GM12878 (cell line): ENCODE data around the gene SLC5A10. TPM values are rescaled to one million over a fixed set of nuclear protein-coding genes. Genes with fewer than 3 reads are reported as not detected.

Source experiments
- ATAC-seq: fragments of 200-7000 bp; cut with Tn5 transposase; 3 replicates; pipeline ENCODE4 v1.9.1; 2020; ENCODE audit warnings: mild to moderate bottlenecking, moderate library complexity
- BruUV-seq: library from RNA; stranded (reverse); fragments of 400-500 nt; replicated peaks from 2 replicates; lab custom pipeline; 2021; lab: Mats Ljungman, UMichigan
- CTCF ChIA-PET: fragments of 300-600 bp; sonication (Branson Sonifier 250); formaldehyde crosslinking; extraction: SDS; loops from one replicate; lab custom pipeline; 2021; ENCODE audit warnings: inconsistent platforms; lab: Yijun Ruan, JAX
- POLR2A ChIA-PET: fragments of 350-600 bp; formaldehyde crosslinking; extraction: SDS; loops from one replicate; lab custom pipeline; 2021; ENCODE audit warnings: inconsistent platforms; lab: Charles Lee
- RAD21 ChIA-PET: fragments of 300-600 bp; sonication (Branson Sonifier 250); formaldehyde crosslinking; loops from one replicate; lab custom pipeline; 2023; ENCODE audit warnings: antibody characterized with exemption; ENCODE audit not compliant: unreplicated experiment; lab: Charles Lee
- SMC1A ChIA-PET: fragments of 300-600 bp; sonication (Branson Sonifier 250); formaldehyde crosslinking; loops from one replicate; lab custom pipeline; 2023; ENCODE audit not compliant: unreplicated experiment, uncharacterized antibody; lab: Charles Lee
- DNase-seq: peaks from one replicate; pipeline ENCODE4 v3.0.0-alpha.2; 2011; ENCODE audit warnings: low read depth, low spot score
- FAIRE-seq: peaks from 3 replicates; lab custom pipeline; 2011; peaks lifted over from hg19 to GRCh38; lab: Jason Lieb, UNC
- H2AFZ ChIP-seq: 2 replicates; pipeline ENCODE4 v1.6.0; 2011; ENCODE audit warnings: low read depth, low read length, control low read depth; ENCODE audit not compliant: control insufficient read depth
- H3K27ac ChIP-seq: 2 replicates; pipeline ENCODE4 v1.5.1; 2011; ENCODE audit warnings: control low read depth; ENCODE audit not compliant: control insufficient read depth, insufficient read depth
- H3K27me3 ChIP-seq, 2 experiments: replicated peaks in 1 of 2; 2 replicates each; pipeline versions ENCODE4 v1.6.0 to v1.6.1; 2011; ENCODE audit warnings: low read length in 1 of 2; ENCODE audit not compliant: control insufficient read depth in 2 of 2, insufficient read depth in 2 of 2
- H3K36me3 ChIP-seq, 2 experiments: 2 replicates each; pipeline ENCODE4 v1.5.1; 2011; ENCODE audit warnings: low read length in 1 of 2; ENCODE audit not compliant: control insufficient read depth in 2 of 2, insufficient read depth in 2 of 2
- H3K4me1 ChIP-seq: 2 replicates; pipeline ENCODE4 v1.6.1; 2011; ENCODE audit warnings: mild to moderate bottlenecking, low read length, moderate library complexity, mixed read lengths; ENCODE audit not compliant: control insufficient read depth, insufficient read depth
- H3K4me2 ChIP-seq: 2 replicates; pipeline ENCODE4 v1.6.0; 2011; ENCODE audit warnings: control low read depth; ENCODE audit not compliant: control insufficient read depth, insufficient read depth
- H3K4me3 ChIP-seq: fragments of 200-600 bp; sonication (generic); 2 replicates; pipeline ENCODE4 v1.5.1; 2016
- H3K79me2 ChIP-seq: 2 replicates; pipeline ENCODE4 v1.6.0; 2011; ENCODE audit warnings: low read length; ENCODE audit not compliant: control insufficient read depth, insufficient read depth
- H3K9ac ChIP-seq: 2 replicates; pipeline ENCODE4 v1.8.0; 2011; ENCODE audit warnings: low read length, control low read depth, mixed read lengths; ENCODE audit not compliant: control insufficient read depth, insufficient read depth
- H3K9me3 ChIP-seq: replicated peaks from 3 replicates; pipeline ENCODE4 v1.5.1; 2011; ENCODE audit warnings: mild to moderate bottlenecking, low read length; ENCODE audit not compliant: control insufficient read depth, insufficient read depth
- H4K20me1 ChIP-seq: 2 replicates; pipeline ENCODE4 v1.6.0; 2011; ENCODE audit not compliant: control insufficient read depth, insufficient read depth
- ASH2L ChIP-seq: fragments of 300-600, 200-600 bp; sonication (generic); IDR thresholded peaks from 2 replicates; pipeline ENCODE4 v1.6.1; 2017; ENCODE audit warnings: low read depth, mild to moderate bottlenecking, borderline replicate concordance
- BMI1 ChIP-seq: fragments of 450-650 bp; IDR thresholded peaks from 2 replicates; pipeline ENCODE4 v1.6.1; 2016; ENCODE audit warnings: mild to moderate bottlenecking, moderate library complexity, borderline replicate concordance
- MEF2B ChIP-seq: fragments of 450-650 bp; IDR thresholded peaks from 2 replicates; pipeline ENCODE4 v1.6.1; 2018; ENCODE audit warnings: mild to moderate bottlenecking, moderate library complexity; ENCODE audit not compliant: partially characterized antibody, poor library complexity, severe bottlenecking
- NR2C2 ChIP-seq: IDR thresholded peaks from 2 replicates; pipeline ENCODE4 v1.6.1; 2011; ENCODE audit warnings: borderline replicate concordance, low read depth; ENCODE audit not compliant: control insufficient read depth, insufficient read length
- RB1 ChIP-seq: fragments of 450-650 bp; formaldehyde crosslinking; IDR thresholded peaks from 2 replicates; pipeline ENCODE4 v1.6.1; 2017; ENCODE audit warnings: mild to moderate bottlenecking, borderline replicate concordance
- SKIL ChIP-seq: fragments of 450-650 bp; IDR thresholded peaks from 2 replicates; pipeline ENCODE4 v1.6.1; 2017; ENCODE audit warnings: mild to moderate bottlenecking, low read depth, inconsistent platforms; ENCODE audit not compliant: poor library complexity, severe bottlenecking
- SUZ12 ChIP-seq: fragments of 200-600 bp; sonication (generic); IDR thresholded peaks from one replicate; pipeline ENCODE4 v1.6.1; 2018; ENCODE audit warnings: antibody characterized with exemption, mild to moderate bottlenecking; ENCODE audit not compliant: unreplicated experiment
- TCF7 ChIP-seq: IDR thresholded peaks from 2 replicates; pipeline ENCODE4 v1.6.1; 2014; ENCODE audit warnings: antibody characterized with exemption, borderline replicate concordance
- ZNF24 ChIP-seq: fragments of 450-650 bp; IDR thresholded peaks from 2 replicates; pipeline ENCODE4 v1.6.1; 2017; ENCODE audit warnings: antibody characterized with exemption, mild to moderate bottlenecking
- WGBS: methylation state at CpG from one replicate; pipeline ENCODE4 v1.1.6; 2016; ENCODE audit warnings: low lambda C conversion rate; ENCODE audit not compliant: insufficient replicate concordance, insufficient coverage; ENCODE audit errors: missing lambda C conversion rate; 5-methylcytosine and 5-hydroxymethylcytosine counted together
- in situ Hi-C: fragments of 300-500 bp; cut with MboI; formaldehyde crosslinking; loops from 9 replicates; pipeline ENCODE4 v1.14.3; 2018; ENCODE audit warnings: mixed read lengths
- intact Hi-C: fragments of 100-400 bp; cut with micrococcal nuclease; formaldehyde crosslinking; loops from one replicate; pipeline ENCODE4 v1.14.2; 2022; ENCODE audit not compliant: unreplicated experiment
- polyA plus RNA-seq, 11 experiments: library from polyadenylated mRNA; depleted of rRNA in 4 of 11; unstranded in 6 of 11; stranded (reverse) in 5 of 11; fragments of >200 nt; fragmentation: Nextera tagmentation in 4 of 11; fragmentation: Illumina TruSeq in 1 of 11; extraction: Ambion mirVana in 4 of 11; extraction: Trizol in 1 of 11; gene quantifications; 1 replicate in 1 of 11; 2 replicates in 10 of 11; pipeline versions ENCODE4 v1.2.1 to v1.2.3, GENCODE V29; 2011 to 2016; ENCODE audit warnings: inconsistent platforms in 2 of 11, missing spikeins in 2 of 11, low read depth in 1 of 11
- total RNA-seq, 4 experiments: library from RNA; depleted of rRNA in 3 of 4; stranded (reverse); fragments of >200 nt in 3 of 4; fragmentation: Illumina TruSeq in 1 of 4; extraction: Trizol in 1 of 4; gene quantifications; 2 replicates each; pipeline versions ENCODE4 v1.2.1 to v1.2.3, GENCODE V29; 2013 to 2021
- TF ChIP-seq, protein P1 (sequence below): fragments of 450-650 bp; formaldehyde crosslinking; IDR thresholded peaks from 2 replicates; pipeline ENCODE4 v1.4.0; 2022; ENCODE audit warnings: mild to moderate bottlenecking, moderate library complexity
- TF ChIP-seq, protein P2 (sequence below): IDR thresholded peaks from 2 replicates; pipeline ENCODE4 v1.6.1; 2012; ENCODE audit warnings: improper control_type of control experiment, low read depth, low read length; ENCODE audit not compliant: insufficient replicate concordance

The SLC5A10 gene
- total and polyA plus RNA-seq, 10 of the 15 experiments (the other 5 are each of a cell fraction or from before 2014, with no cell fraction given) = under 0.01 to 0.18 (median 0.07) TPM; not detected in 4

DNA sequence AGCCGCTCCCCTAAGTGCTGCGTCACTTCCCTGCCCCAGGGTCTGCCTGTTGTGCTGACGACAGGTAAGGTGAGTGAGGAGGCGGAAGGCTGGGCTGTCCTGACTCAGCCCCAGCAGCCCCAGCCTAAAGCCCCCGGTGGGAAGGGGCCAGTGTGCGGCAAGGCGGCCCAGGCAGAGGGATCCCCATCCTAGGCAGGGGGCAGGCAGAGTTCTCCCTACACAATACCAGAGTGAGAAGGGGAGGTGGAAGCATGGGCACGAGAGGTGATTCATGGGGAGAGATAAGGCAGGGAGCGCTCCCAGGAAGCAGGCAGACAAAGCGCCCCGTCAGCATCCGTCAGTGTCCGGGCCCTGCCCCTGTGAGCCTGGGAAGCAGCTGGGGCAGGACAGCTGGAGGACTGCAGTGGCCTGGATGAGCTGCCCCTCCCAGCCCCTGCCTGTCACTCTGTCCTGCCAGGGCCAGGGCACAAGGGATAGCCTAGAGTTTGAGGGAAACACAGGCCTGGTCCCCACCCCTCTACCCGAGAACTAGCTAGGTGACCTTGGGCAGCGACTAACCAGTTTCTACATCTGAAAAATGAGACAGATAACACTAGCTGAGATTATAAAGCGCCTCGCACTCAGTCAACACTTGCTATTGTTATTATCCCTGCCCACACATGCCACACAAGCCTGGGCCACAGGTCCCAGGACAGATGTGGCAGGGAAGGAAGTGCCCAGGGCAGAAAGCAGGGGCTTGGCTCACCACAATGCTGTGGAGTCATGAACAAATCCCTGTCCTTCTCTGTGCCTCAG, 48.8 kb downstream of the SLC5A10 start:
- intact Hi-C loops = no loop called here
- no peak overlapping the region for H3K27ac ChIP-seq
- POLR2A ChIA-PET = no interaction called here
- RAD21 ChIA-PET = interaction anchor here (0.6 to 3.5 kb wide), 3 partner anchors 40 to 376 kb away, joined by 3 to 13 read pairs (median 5); no protein-coding TSS in a partner anchor
- no peaks in the 10 kb centered on the region for H3K27me3 ChIP-seq
- 98% methylated on average over 17 of the region's 17 CpGs for WGBS
- in situ Hi-C loops = no loop called here
- CTCF ChIA-PET = interaction anchor here (1.8 kb wide), 1 partner anchor 40 kb away, joined by 4 read pairs; no protein-coding TSS in a partner anchor
- H2AFZ ChIP-seq = no peak overlapping the region
- no peak overlapping the region for H3K4me3 ChIP-seq
- no TSS peak for BruUV-seq
- no peak overlapping the region for H3K9ac ChIP-seq
- DNase-seq (no peak), ATAC-seq (no peak), FAIRE-seq (no peak)
- H3K36me3 ChIP-seq = peaks cover 0 to 5% of the 10 kb centered on the region in 2 experiments; a peak in 3 of 4 replicates
- H4K20me1 ChIP-seq = no peaks in the 10 kb centered on the region
- peaks cover 25% of the 10 kb centered on the region for H3K4me1 ChIP-seq
- peaks cover 12% of the 10 kb centered on the region for H3K79me2 ChIP-seq
- SMC1A ChIA-PET = no interaction called here
- peak overlapping the region; percentile 56; the same call in 1 of the 2 replicates for H3K4me2 ChIP-seq
- H3K9me3 ChIP-seq = peaks cover 2% of the 10 kb centered on the region; the same call in 1 of the 3 replicates
- TF ChIP-seq TCF7 (no peak), RB1 (no peak), MEF2B (no peak), ZNF24 (no peak), ASH2L (no peak), SKIL (no peak), NR2C2 (no peak), BMI1 (no peak), SUZ12 (no peak)
- TF ChIP-seq, protein P1, sequence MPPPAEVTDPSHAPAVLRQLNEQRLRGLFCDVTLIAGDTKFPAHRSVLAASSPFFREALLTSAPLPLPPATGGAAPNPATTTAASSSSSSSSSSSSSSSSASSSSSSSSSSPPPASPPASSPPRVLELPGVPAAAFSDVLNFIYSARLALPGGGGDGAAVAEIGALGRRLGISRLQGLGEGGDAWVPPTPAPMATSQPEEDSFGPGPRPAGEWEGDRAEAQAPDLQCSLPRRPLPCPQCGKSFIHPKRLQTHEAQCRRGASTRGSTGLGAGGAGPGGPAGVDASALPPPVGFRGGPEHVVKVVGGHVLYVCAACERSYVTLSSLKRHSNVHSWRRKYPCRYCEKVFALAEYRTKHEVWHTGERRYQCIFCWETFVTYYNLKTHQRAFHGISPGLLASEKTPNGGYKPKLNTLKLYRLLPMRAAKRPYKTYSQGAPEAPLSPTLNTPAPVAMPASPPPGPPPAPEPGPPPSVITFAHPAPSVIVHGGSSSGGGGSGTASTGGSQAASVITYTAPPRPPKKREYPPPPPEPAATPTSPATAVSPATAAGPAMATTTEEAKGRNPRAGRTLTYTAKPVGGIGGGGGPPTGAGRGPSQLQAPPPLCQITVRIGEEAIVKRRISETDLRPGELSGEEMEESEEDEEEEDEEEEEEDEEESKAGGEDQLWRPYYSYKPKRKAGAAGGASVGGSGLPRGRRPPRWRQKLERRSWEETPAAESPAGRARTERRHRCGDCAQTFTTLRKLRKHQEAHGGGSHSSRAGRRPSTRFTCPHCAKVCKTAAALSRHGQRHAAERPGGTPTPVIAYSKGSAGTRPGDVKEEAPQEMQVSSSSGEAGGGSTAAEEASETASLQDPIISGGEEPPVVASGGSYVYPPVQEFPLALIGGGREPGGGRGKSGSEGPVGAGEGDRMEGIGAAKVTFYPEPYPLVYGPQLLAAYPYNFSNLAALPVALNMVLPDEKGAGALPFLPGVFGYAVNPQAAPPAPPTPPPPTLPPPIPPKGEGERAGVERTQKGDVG (CRISPR knock-in tag) = no peak
- TF ChIP-seq, protein P2, sequence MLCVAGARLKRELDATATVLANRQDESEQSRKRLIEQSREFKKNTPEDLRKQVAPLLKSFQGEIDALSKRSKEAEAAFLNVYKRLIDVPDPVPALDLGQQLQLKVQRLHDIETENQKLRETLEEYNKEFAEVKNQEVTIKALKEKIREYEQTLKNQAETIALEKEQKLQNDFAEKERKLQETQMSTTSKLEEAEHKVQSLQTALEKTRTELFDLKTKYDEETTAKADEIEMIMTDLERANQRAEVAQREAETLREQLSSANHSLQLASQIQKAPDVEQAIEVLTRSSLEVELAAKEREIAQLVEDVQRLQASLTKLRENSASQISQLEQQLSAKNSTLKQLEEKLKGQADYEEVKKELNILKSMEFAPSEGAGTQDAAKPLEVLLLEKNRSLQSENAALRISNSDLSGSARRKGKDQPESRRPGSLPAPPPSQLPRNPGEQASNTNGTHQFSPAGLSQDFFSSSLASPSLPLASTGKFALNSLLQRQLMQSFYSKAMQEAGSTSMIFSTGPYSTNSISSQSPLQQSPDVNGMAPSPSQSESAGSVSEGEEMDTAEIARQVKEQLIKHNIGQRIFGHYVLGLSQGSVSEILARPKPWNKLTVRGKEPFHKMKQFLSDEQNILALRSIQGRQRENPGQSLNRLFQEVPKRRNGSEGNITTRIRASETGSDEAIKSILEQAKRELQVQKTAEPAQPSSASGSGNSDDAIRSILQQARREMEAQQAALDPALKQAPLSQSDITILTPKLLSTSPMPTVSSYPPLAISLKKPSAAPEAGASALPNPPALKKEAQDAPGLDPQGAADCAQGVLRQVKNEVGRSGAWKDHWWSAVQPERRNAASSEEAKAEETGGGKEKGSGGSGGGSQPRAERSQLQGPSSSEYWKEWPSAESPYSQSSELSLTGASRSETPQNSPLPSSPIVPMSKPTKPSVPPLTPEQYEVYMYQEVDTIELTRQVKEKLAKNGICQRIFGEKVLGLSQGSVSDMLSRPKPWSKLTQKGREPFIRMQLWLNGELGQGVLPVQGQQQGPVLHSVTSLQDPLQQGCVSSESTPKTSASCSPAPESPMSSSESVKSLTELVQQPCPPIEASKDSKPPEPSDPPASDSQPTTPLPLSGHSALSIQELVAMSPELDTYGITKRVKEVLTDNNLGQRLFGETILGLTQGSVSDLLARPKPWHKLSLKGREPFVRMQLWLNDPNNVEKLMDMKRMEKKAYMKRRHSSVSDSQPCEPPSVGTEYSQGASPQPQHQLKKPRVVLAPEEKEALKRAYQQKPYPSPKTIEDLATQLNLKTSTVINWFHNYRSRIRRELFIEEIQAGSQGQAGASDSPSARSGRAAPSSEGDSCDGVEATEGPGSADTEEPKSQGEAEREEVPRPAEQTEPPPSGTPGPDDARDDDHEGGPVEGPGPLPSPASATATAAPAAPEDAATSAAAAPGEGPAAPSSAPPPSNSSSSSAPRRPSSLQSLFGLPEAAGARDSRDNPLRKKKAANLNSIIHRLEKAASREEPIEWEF = no peak
